ENCODE results near the gene PGC. TPM values are rescaled to one million over a fixed set of nuclear protein-coding genes. Genes with fewer than 3 reads are reported as not detected.

Gene PGC
- total and polyA plus RNA-seq, 2 of the 8 experiments (the other 6 are each of a cell fraction or from before 2014, with no cell fraction given), result 0.09 TPM; not detected in 1

DNA sequence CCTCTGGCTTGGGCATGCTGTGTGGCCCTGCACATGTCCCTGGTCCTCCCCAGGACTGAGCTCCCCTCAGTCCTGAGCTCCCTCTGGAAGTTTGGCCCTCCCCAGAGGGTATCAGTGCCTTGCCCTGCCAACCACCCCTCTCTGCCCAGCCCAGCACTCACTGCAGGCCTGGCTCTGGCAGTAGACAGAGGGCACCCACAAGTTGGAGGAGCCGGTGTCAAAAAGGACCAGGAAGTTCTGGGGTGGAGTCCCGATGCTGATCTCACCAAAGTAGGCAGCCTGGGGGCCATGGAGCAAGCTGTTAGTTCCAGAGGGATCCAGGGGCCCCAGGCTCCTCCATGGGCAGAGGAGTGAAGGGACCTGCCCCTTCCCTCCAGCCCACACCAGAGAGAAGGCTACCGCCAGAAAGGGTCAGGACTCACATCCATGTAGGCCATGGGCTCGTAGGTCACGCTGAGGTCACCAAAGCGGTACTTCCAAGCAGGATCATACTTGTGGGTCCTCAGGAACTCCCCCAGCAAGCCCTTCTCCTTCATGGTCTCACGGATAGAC, 2.9 kb downstream of the PGC start:
- ChIA-PET CTCF (ENCODE audit: partially characterized antibody) (interaction anchor here (0.6 to 4.6 kb wide), 5 partner anchors 11 to 142 kb away, joined by 3 to 21 read pairs (median 5); no protein-coding TSS in a partner anchor), POLR2A (ENCODE audit: partially characterized antibody) (no interaction called here)
- Histone ChIP-seq H2AFZ (ENCODE audit: low read length) (no peak overlapping the region), H2BK12ac (ENCODE audit: low read depth, low read length) (no peak overlapping the region), H3K9ac (replicated peaks in 1 of 4; ENCODE audit: extremely low read depth in 1 of 4, low read depth in 3 of 4, low read length in 3 of 4) (no peak overlapping the region), H3K36me3 (ENCODE audit: control insufficient read depth in 2 of 4, insufficient read depth in 4 of 4, low read length in 3 of 4) (no peaks in the 10 kb centered on the region), H3K4me2 (ENCODE audit: insufficient read depth in 1 of 2, low read depth in 2 of 2, low read length in 2 of 2) (no peak overlapping the region), H2BK20ac (ENCODE audit: low read length) (no peak overlapping the region), H3K27ac (ENCODE audit: low read depth, low read length) (no peak overlapping the region), H3K79me1 (ENCODE audit: low read depth, low read length) (no peaks in the 10 kb centered on the region), H4K5ac (ENCODE audit: insufficient read length, low read depth, low read length) (no peak overlapping the region), H4K91ac (replicated peaks; ENCODE audit: insufficient read length, low read length) (no peak overlapping the region), H3K23ac (ENCODE audit: insufficient read length) (no peak overlapping the region), H3K4me3 (ENCODE audit: extremely low read depth in 1 of 4, insufficient read depth in 2 of 4, low read depth in 3 of 4, low read length in 4 of 4) (no peak overlapping the region), H4K20me1 (replicated peaks in 1 of 2; ENCODE audit: control insufficient read depth in 1 of 2, insufficient read depth in 2 of 2, low read length in 2 of 2) (no peaks in the 10 kb centered on the region), H2BK5ac (ENCODE audit: low read depth, low read length) (no peak overlapping the region), H3K23me2 (ENCODE audit: low read depth, low read length) (no peaks in the 10 kb centered on the region), H2AK5ac (ENCODE audit: low read depth, low read length) (no peak overlapping the region), H3K18ac (ENCODE audit: extremely low read depth, low read length) (no peak overlapping the region), H3K4me1 (replicated peaks in 1 of 4; ENCODE audit: control insufficient read depth in 3 of 4, insufficient read depth in 4 of 4, low read length in 3 of 4) (peaks cover 0 to 3% (median 0%) of the 10 kb centered on the region in 4 experiments; a peak in 2 of 7 replicates), H3K4ac (replicated peaks; ENCODE audit: insufficient read length, low read depth, low read length) (no peak overlapping the region), H3K27me3 (replicated peaks in 1 of 4; ENCODE audit: control insufficient read depth in 3 of 4, extremely low read depth in 1 of 4, insufficient read depth in 3 of 4, low read length in 3 of 4) (no peaks in the 10 kb centered on the region), H2BK15ac (ENCODE audit: low read length) (no peak overlapping the region), H3K56ac (replicated peaks; ENCODE audit: insufficient read length, low read depth, low read length) (no peak overlapping the region), H3K14ac (ENCODE audit: insufficient read length) (no peak overlapping the region), H4K8ac (ENCODE audit: extremely low read depth, insufficient read depth, low read length) (no peak overlapping the region), H3K9me3 (ENCODE audit: insufficient read depth in 2 of 2, low read depth in 1 of 2, low read length in 1 of 2) (no peaks in the 10 kb centered on the region), H3K79me2 (ENCODE audit: control insufficient read depth in 1 of 2, insufficient read depth in 2 of 2, low read length in 2 of 2) (no peaks in the 10 kb centered on the region), H2BK120ac (replicated peaks; ENCODE audit: low read depth, low read length) (no peak overlapping the region)
- TF ChIP-seq KDM5A (IDR thresholded peaks at IDR 0.05; ENCODE audit: low read length), result no peak
- WGBS, 2 experiments (ENCODE audit: extremely low coverage in 1 of 2, insufficient coverage in 1 of 2, insufficient read length in 1 of 2, insufficient replicate concordance in 2 of 2, low coverage in 1 of 2, low lambda C conversion rate in 2 of 2, missing lambda C conversion rate in 1 of 2), result 92% methylated on average over 7 of the region's 7 CpGs; no CpG with 5 or more reads in 1 of the 2 experiments
- FAIRE-seq (no peak), DNase-seq (ENCODE audit: low read depth in 1 of 2, low spot score in 2 of 2) (no peak)

Data from H1 (cell line).